Measurements from ENCODE around the gene IL15RA. TPM values are rescaled to one million over a fixed set of nuclear protein-coding genes. Genes with fewer than 3 reads are reported as not detected.

Gene IL15RA
- total RNA-seq, 4 donors from 2014 or later = 13.1 to 17.6 (median 15.6) TPM

- no peak overlapping the region for H3K4me3 ChIP-seq
- H3K4me1 ChIP-seq = peaks cover 5 to 9% of the 10 kb centered on the region in 2 donors
- H3K36me3 ChIP-seq = peaks cover 0 to 6% of the 10 kb centered on the region in 2 donors
- no peak overlapping the region for H3K27ac ChIP-seq
- TF ChIP-seq CTCF (IDR thresholded peaks at IDR 0.05 in 4 of 5, conservative IDR thresholded peaks at IDR 0.05 in 1 of 5) (no peak), POLR2A (IDR thresholded peaks at IDR 0.05) (no peak)
- intact Hi-C loops (cut with DNase I; ENCODE audit: low total_unique reads) = no loop called here
- ATAC-seq = no peak
- in situ Hi-C loops (cut with MboI; ENCODE audit: low sequenced_read_pairs in 4 of 4) = no loop called here
- DNase-seq = no peak
- no peaks in the 10 kb centered on the region for H3K27me3 ChIP-seq
- H3K9me3 ChIP-seq = no peaks in the 10 kb centered on the region
Observed at GRCh38 chr10:5904227-5904626, 73.1 kb downstream of the IL15RA start.

GRCh38 chr10:5903563-5903962, 73.8 kb downstream of the IL15RA start:
- in situ Hi-C loops (cut with MboI; ENCODE audit: low sequenced_read_pairs in 4 of 4) = no loop called here

GRCh38 chr10:5902511-5903274, 74.7 kb downstream of the IL15RA start:
- in situ Hi-C loops (cut with MboI; ENCODE audit: low sequenced_read_pairs in 4 of 4) (no loop called here), intact Hi-C loops (cut with DNase I; ENCODE audit: low total_unique reads) (no loop called here)
- TF ChIP-seq CTCF (IDR thresholded peaks at IDR 0.05 in 4 of 5, conservative IDR thresholded peaks at IDR 0.05 in 1 of 5) = no peak
- H3K9me3 ChIP-seq = no peaks in the 10 kb centered on the region
- no peak overlapping the region for H3K27ac ChIP-seq
- no peak overlapping the region for H3K4me3 ChIP-seq
- peaks cover 5 to 9% of the 10 kb centered on the region in 2 donors for H3K4me1 ChIP-seq
- ATAC-seq (no peak), DNase-seq (no peak)
- H3K27me3 ChIP-seq = no peaks in the 10 kb centered on the region
- peaks cover 0 to 9% of the 10 kb centered on the region in 2 donors for H3K36me3 ChIP-seq

More at GRCh38 chr10:5903563-5903962, 73.8 kb downstream of the IL15RA start:
- ATAC-seq = no peak
- Histone ChIP-seq H3K36me3 (peaks cover 0 to 2% of the 10 kb centered on the region in 2 donors), H3K27me3 (no peaks in the 10 kb centered on the region), H3K9me3 (no peaks in the 10 kb centered on the region), H3K4me1 (peaks cover 5 to 9% of the 10 kb centered on the region in 2 donors), H3K27ac (no peak overlapping the region), H3K4me3 (no peak overlapping the region)
- TF ChIP-seq CTCF (IDR thresholded peaks at IDR 0.05 in 4 of 5, conservative IDR thresholded peaks at IDR 0.05 in 1 of 5) = no peak
- TF ChIP-seq POLR2A (IDR thresholded peaks at IDR 0.05) = no peak
- DNase-seq = no peak
- intact Hi-C loops (cut with DNase I; ENCODE audit: low total_unique reads) = no loop called here

Other genes starting within 250 kb of the IL15RA start
- 100 to 1,000 TPM; 143 to 197 (median 171) TPM for gene GDI2, start 164.1 kb downstream of the IL15RA start, total RNA-seq
- gene ANKRD16, start 87.7 kb downstream of the IL15RA start, total RNA-seq = 1 to 10 TPM; 1.4 to 5.4 (median 3.8) TPM
- 10 to 100 TPM; 62.6 to 96.9 (median 68.2) TPM for gene FBH1, start 87.3 kb downstream of the IL15RA start, total RNA-seq
- gene IL2RA, start 84.8 kb upstream of the IL15RA start, total RNA-seq = 1 to 10 TPM in 1 of 4 donors, not detected in 3; 2.1 TPM
- 10 to 100 TPM; 53.2 to 67.4 (median 60.1) TPM for gene RBM17, start 111.5 kb upstream of the IL15RA start, total RNA-seq
- 1,000 to 10,000 TPM in 1 of 4 donors, 100 to 1,000 TPM in 3; 218 to 1,159 (median 337) TPM for gene PFKFB3, start 225.4 kb upstream of the IL15RA start, total RNA-seq